ENCODE results near the gene LDHAL6B.

Gene LDHAL6B

GRCh38 chr15:59255680-59256336 is 49.2 kb downstream of the LDHAL6B start:
- DNase-seq: no peak

- no peak for DNase-seq
Observed at GRCh38 chr15:59256482-59256881, 49.8 kb downstream of the LDHAL6B start.

- no peak for DNase-seq
Observed at GRCh38 chr15:59257140-59257539, 50.5 kb downstream of the LDHAL6B start.

All from T-helper 9 cell (primary cell).